ENCODE results near the gene NELFB.

NELFB gene

DNA sequence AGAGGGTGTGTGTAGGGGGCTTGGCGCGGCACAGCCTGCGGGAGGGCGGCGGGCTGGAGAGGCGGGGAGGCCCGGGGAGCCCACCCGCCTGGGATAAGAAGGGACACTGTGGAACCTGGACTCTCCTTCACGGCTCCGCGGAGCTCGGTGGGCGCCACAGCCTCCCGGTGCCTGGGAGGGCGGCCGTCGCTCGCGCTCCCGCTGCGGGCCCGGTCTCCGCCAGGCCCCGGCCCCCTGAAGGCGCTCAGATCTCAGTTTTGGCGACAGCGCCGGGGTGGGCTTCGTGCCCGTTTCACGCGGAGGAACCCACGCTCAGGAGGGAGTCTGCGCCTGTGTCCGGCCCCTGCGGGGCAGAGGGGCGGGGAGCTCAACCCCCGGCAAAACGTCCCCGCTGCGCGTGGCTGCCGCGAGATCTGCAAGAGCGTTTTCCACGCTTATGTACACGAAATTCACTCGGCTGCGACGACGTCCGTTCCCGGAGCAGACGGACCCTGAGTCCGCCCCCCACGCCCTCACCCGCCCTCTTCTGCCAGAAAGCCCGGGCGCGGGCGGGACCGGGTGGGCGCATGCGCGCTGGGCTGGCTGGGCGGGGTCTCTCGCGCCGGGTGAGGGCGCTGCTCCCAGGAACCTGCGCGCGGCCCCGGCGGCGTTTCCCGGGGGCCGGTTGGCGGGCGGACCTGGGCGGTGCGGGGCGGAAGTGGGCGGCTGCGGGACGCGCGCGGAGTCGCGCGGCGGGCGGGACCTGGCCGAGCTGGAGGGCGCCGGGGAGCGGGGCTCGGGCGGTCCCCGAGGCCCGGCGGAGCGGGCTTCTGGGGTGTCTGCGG is at the start of gene NELFB:
NELFB (plus strand) TSS at position 704 of the 824 bp plus-strand sequence.
- TF ChIP-seq, protein P1, sequence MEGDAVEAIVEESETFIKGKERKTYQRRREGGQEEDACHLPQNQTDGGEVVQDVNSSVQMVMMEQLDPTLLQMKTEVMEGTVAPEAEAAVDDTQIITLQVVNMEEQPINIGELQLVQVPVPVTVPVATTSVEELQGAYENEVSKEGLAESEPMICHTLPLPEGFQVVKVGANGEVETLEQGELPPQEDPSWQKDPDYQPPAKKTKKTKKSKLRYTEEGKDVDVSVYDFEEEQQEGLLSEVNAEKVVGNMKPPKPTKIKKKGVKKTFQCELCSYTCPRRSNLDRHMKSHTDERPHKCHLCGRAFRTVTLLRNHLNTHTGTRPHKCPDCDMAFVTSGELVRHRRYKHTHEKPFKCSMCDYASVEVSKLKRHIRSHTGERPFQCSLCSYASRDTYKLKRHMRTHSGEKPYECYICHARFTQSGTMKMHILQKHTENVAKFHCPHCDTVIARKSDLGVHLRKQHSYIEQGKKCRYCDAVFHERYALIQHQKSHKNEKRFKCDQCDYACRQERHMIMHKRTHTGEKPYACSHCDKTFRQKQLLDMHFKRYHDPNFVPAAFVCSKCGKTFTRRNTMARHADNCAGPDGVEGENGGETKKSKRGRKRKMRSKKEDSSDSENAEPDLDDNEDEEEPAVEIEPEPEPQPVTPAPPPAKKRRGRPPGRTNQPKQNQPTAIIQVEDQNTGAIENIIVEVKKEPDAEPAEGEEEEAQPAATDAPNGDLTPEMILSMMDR (IDR thresholded peaks at IDR 0.05) = peak in 1 of 2 experiments; percentile 20
- Histone ChIP-seq H3K36me3 (peaks cover 10 to 31% (median 12%) of the 10 kb centered on the region in 3 donors), H3K9me3 (no peaks in the 10 kb centered on the region), H3K27ac (peak within 1 kb of the TSS; percentile 76 to 79), H3K4me3 (peak within 1 kb of the TSS; percentile 92), H3K4me1 (peaks cover 0 to 26% (median 23%) of the 10 kb centered on the region in 4 donors), H3K27me3 (peaks cover 0 to 27% of the 10 kb centered on the region in 2 donors)
- DNase-seq = peak; percentile 88 to 96
- intact Hi-C loops (cut with DNase I; ENCODE audit: low total_unique reads) = no loop called here

DNA sequence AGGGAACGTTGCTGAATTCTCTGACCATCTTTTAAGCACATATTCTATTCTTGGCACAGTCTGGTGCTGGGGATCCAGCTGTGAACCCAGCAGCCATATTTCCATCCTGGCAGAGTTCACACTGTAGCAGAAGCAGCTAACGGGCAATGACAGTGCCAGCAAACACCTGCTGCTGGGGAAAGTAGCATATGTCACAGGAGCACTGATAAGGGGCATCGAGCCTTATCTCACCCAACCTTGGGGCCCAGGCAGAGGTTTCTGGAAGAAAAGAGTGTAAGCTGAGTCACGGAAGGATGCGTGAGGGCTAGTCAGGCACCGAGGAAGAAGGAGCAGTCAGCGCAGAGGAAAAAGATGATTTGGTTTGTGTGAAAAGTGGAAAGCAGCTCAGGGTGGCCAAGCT is 48.5 kb upstream of the NELFB start:
- Histone ChIP-seq H3K9me3 (no peaks in the 10 kb centered on the region), H3K36me3 (peaks cover 0 to 24% (median 0%) of the 10 kb centered on the region in 3 donors), H3K27ac (no peak overlapping the region), H3K4me1 (peaks cover 0 to 51% (median 38%) of the 10 kb centered on the region in 4 donors), H3K4me3 (peak overlapping the region; percentile 97), H3K27me3 (no peaks in the 10 kb centered on the region)
- no peak for DNase-seq
- intact Hi-C loops (cut with DNase I; ENCODE audit: low total_unique reads) = no loop called here
- TF ChIP-seq, protein P1 (IDR thresholded peaks at IDR 0.05) = no peak

DNA sequence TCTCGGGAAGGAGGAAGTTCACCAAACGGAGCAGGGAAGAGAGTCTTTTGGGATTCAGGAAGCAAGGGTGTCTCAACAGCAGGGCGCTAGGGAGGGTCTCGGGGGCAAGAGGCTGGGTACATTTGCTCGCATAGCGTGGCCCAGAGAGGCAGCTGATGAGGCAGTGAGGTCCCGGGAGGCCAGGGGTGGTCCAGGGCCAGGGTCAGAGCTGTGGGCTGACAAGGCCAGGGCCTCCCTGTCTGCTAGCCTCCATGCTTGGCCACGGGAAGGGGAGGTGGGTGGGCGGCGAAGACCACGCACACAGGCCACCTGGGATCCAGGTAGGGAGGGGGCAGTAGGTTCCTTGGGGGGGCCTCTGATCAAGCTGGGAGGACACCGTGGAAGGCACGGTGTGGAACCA is 43.6 kb upstream of the NELFB start:
- peaks cover 0 to 47% (median 0%) of the 10 kb centered on the region in 3 donors for H3K36me3 ChIP-seq
- no peaks in the 10 kb centered on the region for H3K9me3 ChIP-seq
- no peak overlapping the region for H3K4me3 ChIP-seq
- no peaks in the 10 kb centered on the region for H3K27me3 ChIP-seq
- intact Hi-C loops (cut with DNase I; ENCODE audit: low total_unique reads) = no loop called here
- TF ChIP-seq, protein P1 (IDR thresholded peaks at IDR 0.05) = no peak
- no peak for DNase-seq
- no peak overlapping the region for H3K27ac ChIP-seq
- H3K4me1 ChIP-seq = peaks cover 0 to 6% (median 5%) of the 10 kb centered on the region in 4 donors

DNA sequence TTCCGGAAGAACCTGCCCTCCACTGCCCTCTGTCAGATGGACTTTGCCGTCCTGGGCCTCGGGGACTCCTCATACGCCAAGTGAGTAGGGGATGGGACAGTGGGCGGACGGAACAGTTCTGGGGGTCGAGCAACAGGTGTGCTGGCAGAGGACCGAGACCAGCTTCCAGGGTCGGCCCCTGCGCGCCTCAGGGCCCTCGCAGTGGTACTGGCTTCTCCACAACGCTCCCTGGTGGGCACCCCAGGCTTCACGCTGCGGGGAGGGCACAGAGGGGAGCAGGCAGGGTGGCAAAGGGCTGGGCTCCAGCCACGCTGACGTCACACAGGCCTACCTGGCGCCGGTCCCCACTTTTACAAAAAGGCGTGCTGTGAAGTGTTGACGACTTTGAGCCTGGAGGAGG is 42.6 kb upstream of the NELFB start:
- peaks cover 0 to 44% (median 0%) of the 10 kb centered on the region in 3 donors for H3K36me3 ChIP-seq

DNA sequence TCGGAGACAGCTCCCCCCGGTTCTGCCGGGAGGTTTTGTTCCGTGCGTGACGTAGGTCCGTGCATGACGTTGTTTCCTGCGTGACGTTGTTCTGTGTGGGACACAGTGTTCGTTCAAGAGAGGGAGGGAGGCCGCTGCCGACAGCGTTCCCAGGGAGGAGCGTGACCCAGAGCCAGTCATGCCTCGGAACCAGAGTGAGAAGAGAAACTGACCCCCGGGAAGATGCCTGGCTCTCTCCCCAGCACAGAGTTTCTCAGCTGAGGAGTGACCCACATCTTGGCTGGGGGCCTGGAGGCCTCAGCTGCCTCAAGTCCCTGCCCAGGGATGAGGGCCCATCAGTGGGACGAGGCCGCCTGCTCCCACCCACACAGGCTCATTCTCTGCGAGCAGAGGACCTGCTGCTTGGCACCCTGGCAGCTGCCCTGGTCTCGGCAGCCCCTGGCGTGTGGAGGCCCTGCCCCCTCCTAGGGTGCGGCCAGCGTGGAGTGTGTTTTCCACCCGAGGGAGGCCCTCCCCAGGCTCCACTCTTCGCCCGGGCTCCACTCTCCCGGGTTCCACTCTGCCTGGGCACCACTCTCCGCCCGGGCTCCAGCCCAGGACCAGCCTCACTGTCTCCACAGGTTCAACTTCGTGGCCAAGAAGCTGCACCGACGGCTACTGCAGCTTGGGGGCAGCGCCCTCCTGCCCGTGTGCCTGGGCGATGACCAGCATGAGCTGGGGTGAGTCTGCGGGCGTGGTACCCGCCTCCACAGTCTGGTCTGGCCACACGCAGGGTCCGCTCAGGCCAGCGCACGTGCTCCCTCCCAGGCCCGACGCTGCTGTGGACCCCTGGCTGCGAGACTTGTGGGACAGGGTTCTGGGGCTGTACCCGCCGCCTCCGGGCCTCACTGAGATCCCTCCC is 41.7 kb upstream of the NELFB start:
- Histone ChIP-seq H3K9me3 (no peaks in the 10 kb centered on the region), H3K4me3 (no peak overlapping the region), H3K4me1 (peaks cover 0 to 18% (median 8%) of the 10 kb centered on the region in 4 donors), H3K27ac (no peak overlapping the region), H3K36me3 (peaks cover 0 to 42% (median 0%) of the 10 kb centered on the region in 3 donors), H3K27me3 (no peaks in the 10 kb centered on the region)
- TF ChIP-seq, protein P1 (IDR thresholded peaks at IDR 0.05) = no peak
- intact Hi-C loops (cut with DNase I; ENCODE audit: low total_unique reads) = no loop called here
- no peak for DNase-seq

More for the DNA sequence above, 42.6 kb upstream of the NELFB start:
- DNase-seq = no peak
- H3K27ac ChIP-seq = no peak overlapping the region
- no peaks in the 10 kb centered on the region for H3K9me3 ChIP-seq
- H3K27me3 ChIP-seq = no peaks in the 10 kb centered on the region
- H3K4me1 ChIP-seq = peaks cover 0 to 9% (median 1%) of the 10 kb centered on the region in 4 donors
- TF ChIP-seq, protein P1 (IDR thresholded peaks at IDR 0.05) = no peak
- no peak overlapping the region for H3K4me3 ChIP-seq
- intact Hi-C loops (cut with DNase I; ENCODE audit: low total_unique reads) = no loop called here
